ENCODE results near the gene FDCSP.

The FDCSP gene

DNA sequence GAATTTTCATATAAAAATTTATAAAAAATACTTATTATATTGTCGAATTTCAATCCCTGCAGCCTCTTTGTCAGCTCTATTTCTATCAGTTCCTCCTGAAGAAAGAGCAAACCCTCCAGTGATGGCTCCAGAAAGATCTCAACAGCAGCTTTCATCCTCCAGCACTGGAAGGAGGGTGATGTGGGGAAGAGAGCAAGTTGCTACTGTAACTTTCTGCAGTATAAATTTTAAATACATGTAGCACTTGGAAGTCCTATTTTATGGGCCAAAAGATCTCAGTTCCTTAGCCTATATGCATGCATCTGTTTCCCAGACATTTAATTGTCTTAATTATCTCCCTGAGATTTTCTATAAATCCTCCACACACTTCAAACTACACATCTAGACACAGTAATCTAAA lies 44.1 kb upstream of the FDCSP start:
- TF ChIP-seq TAF1 (IDR thresholded peaks at IDR 0.05; ENCODE audit: low read depth) (no peak), NFIC (IDR thresholded peaks at IDR 0.05) (no peak), TEAD4 (IDR thresholded peaks at IDR 0.05) (no peak), EGR1 (IDR thresholded peaks at IDR 0.05) (no peak), YY1 (IDR thresholded peaks at IDR 0.05; ENCODE audit: low read depth) (no peak), EP300 (IDR thresholded peaks at IDR 0.05; ENCODE audit: borderline replicate concordance) (no peak), ZBTB7A (IDR thresholded peaks at IDR 0.05; ENCODE audit: low read depth) (no peak)
- TF ChIP-seq, protein P1, sequence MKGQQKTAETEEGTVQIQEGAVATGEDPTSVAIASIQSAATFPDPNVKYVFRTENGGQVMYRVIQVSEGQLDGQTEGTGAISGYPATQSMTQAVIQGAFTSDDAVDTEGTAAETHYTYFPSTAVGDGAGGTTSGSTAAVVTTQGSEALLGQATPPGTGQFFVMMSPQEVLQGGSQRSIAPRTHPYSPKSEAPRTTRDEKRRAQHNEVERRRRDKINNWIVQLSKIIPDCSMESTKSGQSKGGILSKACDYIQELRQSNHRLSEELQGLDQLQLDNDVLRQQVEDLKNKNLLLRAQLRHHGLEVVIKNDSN (IDR thresholded peaks at IDR 0.05): no peak

DNA sequence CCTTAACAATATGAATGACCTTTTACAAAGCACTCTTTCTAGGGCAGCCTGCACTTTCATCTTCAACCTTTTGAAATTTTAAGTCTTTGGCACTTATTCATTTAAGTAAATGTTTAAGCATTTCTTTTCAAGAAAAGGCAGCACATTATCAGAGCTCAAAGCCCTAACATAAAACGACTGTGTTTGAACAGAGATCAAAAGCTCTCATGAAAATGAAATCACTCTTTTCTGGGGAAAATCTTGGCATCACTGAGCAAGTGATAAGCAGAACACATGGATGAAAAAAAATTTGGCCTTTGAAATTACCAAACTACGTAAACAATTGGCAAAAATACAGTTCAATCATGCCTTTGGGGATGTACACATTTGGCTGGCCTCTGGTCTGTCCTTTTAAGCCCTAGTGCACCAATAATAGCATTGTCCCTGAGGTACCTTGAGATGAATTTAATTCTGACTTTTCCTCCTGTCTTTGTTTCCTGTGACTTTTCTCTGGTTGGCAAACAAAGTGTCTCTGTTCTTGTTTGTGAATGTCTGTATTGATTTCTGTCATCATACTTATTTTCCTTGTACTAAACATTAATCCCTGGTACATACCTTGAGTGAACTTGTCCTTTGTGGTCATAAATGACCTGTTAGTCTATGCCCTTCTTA lies 43.3 kb upstream of the FDCSP start:
- TF ChIP-seq EP300 (IDR thresholded peaks at IDR 0.05; ENCODE audit: borderline replicate concordance) (no peak), CREB1 (IDR thresholded peaks at IDR 0.05; ENCODE audit: low read depth) (no peak), TCF12 (IDR thresholded peaks at IDR 0.05; ENCODE audit: low read depth) (no peak), EGR1 (IDR thresholded peaks at IDR 0.05) (no peak), CEBPB (IDR thresholded peaks at IDR 0.05) (no peak), RAD21 (IDR thresholded peaks at IDR 0.05; ENCODE audit: low read depth) (no peak), YY1 (IDR thresholded peaks at IDR 0.05; ENCODE audit: low read depth) (no peak), FOXM1 (IDR thresholded peaks at IDR 0.05; ENCODE audit: borderline replicate concordance, low read depth) (no peak), TEAD4 (IDR thresholded peaks at IDR 0.05) (no peak), TAF1 (IDR thresholded peaks at IDR 0.05; ENCODE audit: low read depth) (no peak), ZBTB7A (IDR thresholded peaks at IDR 0.05; ENCODE audit: low read depth) (no peak), NFIC (IDR thresholded peaks at IDR 0.05) (no peak)
- TF ChIP-seq, protein P1 (IDR thresholded peaks at IDR 0.05): no peak
- TF ChIP-seq, protein P2, sequence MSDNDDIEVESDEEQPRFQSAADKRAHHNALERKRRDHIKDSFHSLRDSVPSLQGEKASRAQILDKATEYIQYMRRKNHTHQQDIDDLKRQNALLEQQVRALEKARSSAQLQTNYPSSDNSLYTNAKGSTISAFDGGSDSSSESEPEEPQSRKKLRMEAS (IDR thresholded peaks at IDR 0.05): no peak
- TF ChIP-seq, protein P3, sequence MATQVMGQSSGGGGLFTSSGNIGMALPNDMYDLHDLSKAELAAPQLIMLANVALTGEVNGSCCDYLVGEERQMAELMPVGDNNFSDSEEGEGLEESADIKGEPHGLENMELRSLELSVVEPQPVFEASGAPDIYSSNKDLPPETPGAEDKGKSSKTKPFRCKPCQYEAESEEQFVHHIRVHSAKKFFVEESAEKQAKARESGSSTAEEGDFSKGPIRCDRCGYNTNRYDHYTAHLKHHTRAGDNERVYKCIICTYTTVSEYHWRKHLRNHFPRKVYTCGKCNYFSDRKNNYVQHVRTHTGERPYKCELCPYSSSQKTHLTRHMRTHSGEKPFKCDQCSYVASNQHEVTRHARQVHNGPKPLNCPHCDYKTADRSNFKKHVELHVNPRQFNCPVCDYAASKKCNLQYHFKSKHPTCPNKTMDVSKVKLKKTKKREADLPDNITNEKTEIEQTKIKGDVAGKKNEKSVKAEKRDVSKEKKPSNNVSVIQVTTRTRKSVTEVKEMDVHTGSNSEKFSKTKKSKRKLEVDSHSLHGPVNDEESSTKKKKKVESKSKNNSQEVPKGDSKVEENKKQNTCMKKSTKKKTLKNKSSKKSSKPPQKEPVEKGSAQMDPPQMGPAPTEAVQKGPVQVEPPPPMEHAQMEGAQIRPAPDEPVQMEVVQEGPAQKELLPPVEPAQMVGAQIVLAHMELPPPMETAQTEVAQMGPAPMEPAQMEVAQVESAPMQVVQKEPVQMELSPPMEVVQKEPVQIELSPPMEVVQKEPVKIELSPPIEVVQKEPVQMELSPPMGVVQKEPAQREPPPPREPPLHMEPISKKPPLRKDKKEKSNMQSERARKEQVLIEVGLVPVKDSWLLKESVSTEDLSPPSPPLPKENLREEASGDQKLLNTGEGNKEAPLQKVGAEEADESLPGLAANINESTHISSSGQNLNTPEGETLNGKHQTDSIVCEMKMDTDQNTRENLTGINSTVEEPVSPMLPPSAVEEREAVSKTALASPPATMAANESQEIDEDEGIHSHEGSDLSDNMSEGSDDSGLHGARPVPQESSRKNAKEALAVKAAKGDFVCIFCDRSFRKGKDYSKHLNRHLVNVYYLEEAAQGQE (IDR thresholded peaks at IDR 0.05; ENCODE audit: low read depth): no peak

DNA sequence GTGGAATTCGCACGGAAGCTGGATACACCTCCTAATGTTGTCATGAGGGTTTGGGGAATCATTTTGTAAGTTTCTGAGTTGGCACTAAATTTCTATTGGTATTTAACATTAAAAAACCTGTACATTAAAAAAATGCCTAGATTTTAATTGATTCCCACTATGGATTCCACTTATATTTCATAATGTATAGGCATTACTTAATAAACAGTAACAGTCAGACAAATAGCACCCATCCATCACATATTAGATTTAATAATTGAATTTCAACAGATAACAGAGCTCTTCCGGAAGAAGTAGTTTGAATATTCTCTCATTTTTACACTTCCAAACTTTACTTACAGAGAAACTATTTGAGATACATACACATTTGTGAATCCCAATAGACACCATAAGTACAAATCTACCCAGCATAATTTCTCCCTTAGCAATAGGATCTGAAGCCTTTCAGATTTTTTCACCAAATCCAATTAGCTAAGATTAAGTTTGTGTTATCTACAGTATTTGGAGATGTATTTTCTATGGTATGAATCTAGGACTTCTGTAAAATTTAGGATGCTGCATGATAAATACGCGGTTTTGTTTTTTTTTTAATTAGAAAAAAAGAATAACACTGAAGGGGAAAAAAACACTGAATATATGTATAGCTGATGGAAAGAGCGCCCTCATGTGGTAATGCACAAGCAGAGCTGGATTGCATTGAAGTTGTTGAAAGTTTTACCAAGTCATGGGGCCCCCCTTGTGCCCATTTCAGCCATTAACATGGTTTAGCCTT lies 42.6 kb upstream of the FDCSP start:
- TF ChIP-seq FOXM1 (IDR thresholded peaks at IDR 0.05; ENCODE audit: borderline replicate concordance, low read depth) (no peak), RAD21 (IDR thresholded peaks at IDR 0.05; ENCODE audit: low read depth) (peak; percentile 54)

DNA sequence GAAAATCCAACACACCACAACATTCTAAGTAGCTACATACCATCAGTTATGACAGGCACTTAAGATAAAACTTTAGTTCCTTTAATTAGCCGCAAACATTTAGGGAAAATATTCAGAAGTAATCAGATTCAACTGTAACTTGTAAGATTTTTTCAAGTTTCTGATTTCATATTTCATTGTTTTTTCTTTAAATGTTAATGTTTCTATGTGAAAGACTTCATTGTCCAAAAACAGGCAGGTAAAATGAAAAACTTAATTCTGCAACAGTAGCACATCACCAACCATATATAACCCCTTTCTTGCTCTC lies 42.0 kb upstream of the FDCSP start:
- TF ChIP-seq TCF12 (IDR thresholded peaks at IDR 0.05; ENCODE audit: low read depth): no peak
- TF ChIP-seq, protein P3 (IDR thresholded peaks at IDR 0.05; ENCODE audit: low read depth): no peak
- TF ChIP-seq YY1 (IDR thresholded peaks at IDR 0.05; ENCODE audit: low read depth): no peak
- TF ChIP-seq TEAD4 (IDR thresholded peaks at IDR 0.05): no peak
- no peak for TF ChIP-seq ZBTB7A (IDR thresholded peaks at IDR 0.05; ENCODE audit: low read depth)
- no peak for TF ChIP-seq EP300 (IDR thresholded peaks at IDR 0.05; ENCODE audit: borderline replicate concordance)
- TF ChIP-seq FOXM1 (IDR thresholded peaks at IDR 0.05; ENCODE audit: borderline replicate concordance, low read depth): no peak
- no peak for TF ChIP-seq NFIC (IDR thresholded peaks at IDR 0.05)
- TF ChIP-seq, protein P1 (IDR thresholded peaks at IDR 0.05): no peak
- TF ChIP-seq RAD21 (IDR thresholded peaks at IDR 0.05; ENCODE audit: low read depth): no peak
- TF ChIP-seq, protein P2 (IDR thresholded peaks at IDR 0.05): no peak
- TF ChIP-seq TAF1 (IDR thresholded peaks at IDR 0.05; ENCODE audit: low read depth): no peak
- TF ChIP-seq EGR1 (IDR thresholded peaks at IDR 0.05): no peak
- no peak for TF ChIP-seq CREB1 (IDR thresholded peaks at IDR 0.05; ENCODE audit: low read depth)
- no peak for TF ChIP-seq CEBPB (IDR thresholded peaks at IDR 0.05)

DNA sequence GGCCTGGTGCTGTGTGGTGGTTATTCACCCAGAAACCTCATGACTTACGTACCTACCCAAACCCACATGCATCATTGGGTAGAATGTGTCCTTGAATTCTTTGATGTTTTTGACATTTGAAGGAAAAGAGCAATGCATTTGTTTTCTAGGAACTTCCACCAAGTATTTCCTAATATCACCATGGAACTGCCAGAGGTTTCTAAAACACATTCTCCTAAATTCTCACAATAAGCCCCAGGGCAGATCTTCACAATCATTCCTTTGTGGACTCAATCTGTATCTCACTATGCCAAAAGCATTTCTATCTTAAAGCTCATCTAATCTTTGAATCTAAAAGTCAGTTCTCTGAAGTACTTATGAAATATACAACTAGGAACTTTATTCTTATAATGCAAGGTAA lies 38.7 kb upstream of the FDCSP start:
- TF ChIP-seq EP300 (IDR thresholded peaks at IDR 0.05; ENCODE audit: borderline replicate concordance) (no peak), EGR1 (IDR thresholded peaks at IDR 0.05) (no peak), CREB1 (IDR thresholded peaks at IDR 0.05; ENCODE audit: low read depth) (no peak), NFIC (IDR thresholded peaks at IDR 0.05) (no peak), FOXM1 (IDR thresholded peaks at IDR 0.05; ENCODE audit: borderline replicate concordance, low read depth) (no peak), TAF1 (IDR thresholded peaks at IDR 0.05; ENCODE audit: low read depth) (no peak), CEBPB (IDR thresholded peaks at IDR 0.05) (no peak), TEAD4 (IDR thresholded peaks at IDR 0.05) (no peak), TCF12 (IDR thresholded peaks at IDR 0.05; ENCODE audit: low read depth) (no peak), RAD21 (IDR thresholded peaks at IDR 0.05; ENCODE audit: low read depth) (no peak), YY1 (IDR thresholded peaks at IDR 0.05; ENCODE audit: low read depth) (no peak), ZBTB7A (IDR thresholded peaks at IDR 0.05; ENCODE audit: low read depth) (no peak)
- TF ChIP-seq, protein P1 (IDR thresholded peaks at IDR 0.05): no peak
- TF ChIP-seq, protein P2 (IDR thresholded peaks at IDR 0.05): no peak
- TF ChIP-seq, protein P3 (IDR thresholded peaks at IDR 0.05; ENCODE audit: low read depth): no peak
